Cerebellar cortex (tissue), 1 donor: Measurements from ENCODE around the gene FAM3D.

Source experiments
- DNase-seq: peaks from one replicate; pipeline ENCODE4 v3.0.0-alpha.2; 2015; ENCODE audit warnings: low spot score

FAM3D gene

DNA sequence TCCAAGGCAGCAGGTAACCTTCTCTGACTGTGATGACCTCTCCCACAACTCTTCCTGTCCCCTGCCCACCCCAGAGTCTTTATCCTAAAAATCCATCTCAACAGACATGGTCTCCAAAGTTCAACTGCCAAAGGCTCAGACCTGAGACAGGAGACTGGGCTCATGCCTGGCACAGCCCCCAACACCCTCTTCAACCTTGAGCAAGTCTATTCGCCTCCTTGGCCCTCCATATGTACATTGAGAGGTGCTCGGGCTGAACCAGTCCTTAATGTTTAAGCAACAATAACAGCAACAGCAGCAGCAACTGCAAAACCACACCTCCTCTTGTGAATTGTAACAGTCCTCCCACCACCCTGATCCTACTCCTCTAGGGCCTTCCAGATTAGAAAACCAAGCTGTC lies 9.9 kb downstream of the FAM3D start:
- DNase-seq: no peak

DNA sequence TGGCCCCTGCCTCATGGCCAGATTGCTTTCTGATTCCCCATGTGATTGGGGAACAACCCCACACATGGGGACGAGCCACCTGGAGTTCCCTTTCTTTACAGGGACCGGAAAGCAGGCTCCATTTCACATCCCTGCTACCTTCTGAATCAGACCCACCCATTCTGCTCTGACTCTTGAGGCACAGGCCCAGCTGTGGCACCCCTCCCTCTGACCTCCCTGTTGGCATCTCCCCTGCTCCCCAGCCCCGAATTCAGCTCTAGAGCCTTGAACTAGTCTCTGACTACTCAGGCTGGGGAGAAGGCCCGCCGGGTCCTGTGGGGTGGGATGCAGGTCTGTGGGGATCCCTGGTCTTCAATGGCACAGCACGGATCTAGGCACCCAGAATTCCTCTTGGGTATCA lies 12.1 kb downstream of the FAM3D start:
- no peak for DNase-seq

DNA sequence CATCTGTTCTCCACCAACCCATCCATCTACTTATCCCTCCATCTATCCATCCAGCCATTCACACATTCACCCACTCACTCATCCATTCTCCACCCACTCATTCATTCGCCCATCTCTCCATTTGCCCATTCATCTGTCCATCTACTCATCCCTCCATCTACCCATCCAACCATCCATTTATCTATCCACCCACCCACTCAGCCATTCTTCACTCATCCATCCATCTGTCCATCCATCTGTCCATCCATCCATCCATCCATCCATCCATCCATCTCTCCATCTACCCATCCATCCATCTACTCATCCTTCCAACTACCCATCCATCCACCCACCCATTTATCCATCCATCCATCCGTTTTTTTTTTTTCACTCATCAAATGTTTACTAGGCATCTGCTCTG lies 13.9 kb downstream of the FAM3D start:
- no peak for DNase-seq

- DNase-seq: no peak
Measured at GRCh38 chr3:58651276-58651675, 15.3 kb downstream of the FAM3D start.

DNA sequence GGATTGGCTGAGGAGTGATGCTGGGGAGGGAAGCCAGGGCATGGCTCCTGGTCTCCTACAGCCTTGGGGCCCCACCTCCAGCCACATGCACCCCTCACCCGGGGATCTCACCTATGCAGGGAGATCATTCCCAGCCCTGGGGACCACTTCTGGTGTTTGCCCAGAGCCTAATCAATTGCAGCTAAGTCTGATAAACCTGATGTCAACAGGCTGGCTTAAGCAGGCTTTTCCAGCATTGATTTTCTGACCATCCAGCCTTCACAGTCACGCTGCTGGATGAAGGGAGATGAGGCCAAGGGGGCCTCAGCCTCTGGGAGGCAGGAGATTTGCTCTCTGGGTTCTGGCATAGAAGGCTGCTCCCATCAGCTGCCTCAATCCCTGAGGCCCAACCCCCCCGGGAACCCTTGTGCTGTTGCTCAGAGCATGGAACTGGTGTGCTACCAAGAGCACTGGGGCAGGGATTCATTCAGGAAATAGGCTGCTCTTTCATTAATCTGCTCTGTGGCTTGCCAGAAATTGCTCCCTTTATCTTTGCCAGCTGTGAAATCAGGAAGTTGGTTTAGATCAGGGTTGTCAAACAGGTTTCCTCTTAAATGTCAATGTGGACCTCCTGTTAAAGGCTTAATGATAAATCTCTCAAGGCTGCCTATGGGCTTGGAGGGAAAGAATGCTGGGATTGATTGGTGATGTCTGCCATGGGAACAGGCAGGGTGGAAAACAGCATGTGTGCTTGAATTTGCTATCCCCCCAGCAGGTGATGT lies 19.0 kb downstream of the FAM3D start:
- no peak for DNase-seq

- no peak for DNase-seq
Measured at GRCh38 chr3:58646503-58646902, 20.1 kb downstream of the FAM3D start.

GRCh38 chr3:58645726-58646125 lies 20.8 kb downstream of the FAM3D start:
- DNase-seq: no peak

DNA sequence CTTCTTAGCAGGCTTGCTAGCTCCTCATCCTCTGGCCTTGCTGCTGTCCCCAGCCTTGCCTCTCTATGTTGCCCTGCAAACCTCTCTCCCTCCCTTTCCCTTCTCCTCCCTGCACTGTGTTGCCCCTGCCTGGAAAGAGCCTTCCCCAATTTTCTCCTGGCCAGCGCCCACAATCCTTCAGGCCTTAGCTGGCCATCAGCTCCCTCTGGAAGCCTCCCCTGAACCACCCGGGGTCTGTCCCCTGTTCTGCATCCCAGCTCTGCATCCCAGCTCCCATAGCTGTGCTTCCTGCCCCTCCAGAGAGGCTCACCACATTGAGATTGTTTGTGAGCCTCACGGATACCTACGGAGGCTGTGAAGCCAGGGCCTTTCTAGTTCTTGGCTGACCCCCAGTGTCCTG lies 23.7 kb downstream of the FAM3D start:
- no peak for DNase-seq

GRCh38 chr3:58640700-58641372 lies 25.7 kb downstream of the FAM3D start:
- DNase-seq: peak; percentile 82

DNA sequence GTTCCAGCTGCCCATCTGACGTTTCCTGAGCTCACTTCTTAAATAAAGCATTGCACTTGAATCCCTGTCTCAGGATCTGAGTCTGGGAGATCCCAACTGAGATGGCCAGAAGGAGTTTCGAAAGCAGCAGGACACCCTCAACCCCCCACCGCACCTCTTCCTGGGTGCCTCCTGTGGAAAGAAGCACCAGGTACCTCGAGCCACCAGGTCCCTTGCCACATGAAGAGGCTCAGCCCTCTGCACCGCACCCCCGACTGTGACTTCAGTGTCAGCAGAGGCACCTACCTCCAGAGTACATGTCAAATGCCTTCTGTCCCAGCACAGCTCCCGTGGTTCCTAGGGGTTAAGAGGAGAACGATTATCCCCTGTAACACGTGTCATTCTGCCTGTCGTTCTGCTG lies 26.7 kb downstream of the FAM3D start:
- no peak for DNase-seq

DNA sequence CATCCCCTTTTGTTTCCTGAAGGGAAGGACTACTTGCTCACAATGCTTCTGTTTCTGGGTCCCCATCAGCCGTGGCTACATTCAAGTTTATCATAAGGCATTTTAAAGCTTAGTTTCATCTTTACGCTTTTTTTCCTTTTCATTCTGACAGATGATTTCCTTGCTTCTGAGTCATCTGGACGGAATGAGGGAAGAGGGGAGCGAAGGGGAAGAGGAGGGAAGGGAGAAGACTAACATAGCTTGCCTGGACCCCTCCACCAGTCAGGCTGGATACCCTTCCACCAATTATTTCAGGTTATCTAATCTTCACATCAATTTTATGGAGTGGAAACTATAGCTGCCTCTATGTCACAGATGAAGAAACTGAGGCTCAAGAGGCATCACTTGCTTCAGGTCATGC lies 27.6 kb downstream of the FAM3D start:
- no peak for DNase-seq

GRCh38 chr3:58638591-58638990 lies 28.0 kb downstream of the FAM3D start:
- DNase-seq: no peak

- no peak for DNase-seq
Measured at GRCh38 chr3:58637509-58637908, 29.1 kb downstream of the FAM3D start.

DNA sequence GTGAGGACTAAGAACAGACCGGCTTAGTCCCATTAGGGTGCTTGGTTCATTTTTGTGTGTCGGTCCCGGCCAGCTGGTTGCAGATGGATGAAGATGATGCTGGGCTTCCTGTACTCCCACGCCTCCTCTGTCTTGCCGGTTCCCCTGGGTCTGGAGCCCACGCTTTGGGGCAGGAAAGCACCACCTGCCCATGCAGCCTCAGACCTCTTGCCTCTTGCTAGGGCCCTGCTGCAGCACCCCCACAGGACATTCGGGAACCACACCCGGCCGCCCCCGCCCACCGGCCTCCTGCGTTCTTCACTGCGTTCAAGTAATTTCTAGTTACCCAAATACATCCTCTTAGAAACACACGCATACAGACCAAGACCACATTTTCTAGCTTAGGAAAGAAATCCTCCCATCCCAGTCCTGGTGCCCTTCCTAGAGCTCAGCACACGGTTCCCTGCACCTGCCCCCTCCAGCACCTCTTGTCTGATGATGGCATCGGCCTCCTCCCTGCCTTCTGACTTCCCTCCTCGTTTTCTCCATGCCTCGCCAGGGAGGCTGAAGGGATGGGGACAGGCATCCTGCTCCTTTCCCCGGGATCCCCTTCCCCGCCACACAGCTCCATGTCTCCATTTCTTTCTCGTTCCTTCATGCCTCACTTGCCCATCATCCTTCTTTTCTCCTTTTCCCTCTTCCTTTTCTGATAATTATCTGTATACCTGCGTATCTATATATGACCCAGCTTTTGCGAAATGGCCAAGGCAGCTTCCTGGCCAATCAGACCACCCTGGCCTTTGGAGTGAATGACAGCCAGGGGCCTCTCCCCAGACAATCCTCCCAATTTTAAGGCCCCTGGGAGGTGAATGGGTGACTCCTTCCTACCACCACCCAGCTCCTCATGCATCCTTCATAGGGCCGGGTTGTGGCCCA lies 30.9 kb downstream of the FAM3D start:
- DNase-seq: no peak

DNA sequence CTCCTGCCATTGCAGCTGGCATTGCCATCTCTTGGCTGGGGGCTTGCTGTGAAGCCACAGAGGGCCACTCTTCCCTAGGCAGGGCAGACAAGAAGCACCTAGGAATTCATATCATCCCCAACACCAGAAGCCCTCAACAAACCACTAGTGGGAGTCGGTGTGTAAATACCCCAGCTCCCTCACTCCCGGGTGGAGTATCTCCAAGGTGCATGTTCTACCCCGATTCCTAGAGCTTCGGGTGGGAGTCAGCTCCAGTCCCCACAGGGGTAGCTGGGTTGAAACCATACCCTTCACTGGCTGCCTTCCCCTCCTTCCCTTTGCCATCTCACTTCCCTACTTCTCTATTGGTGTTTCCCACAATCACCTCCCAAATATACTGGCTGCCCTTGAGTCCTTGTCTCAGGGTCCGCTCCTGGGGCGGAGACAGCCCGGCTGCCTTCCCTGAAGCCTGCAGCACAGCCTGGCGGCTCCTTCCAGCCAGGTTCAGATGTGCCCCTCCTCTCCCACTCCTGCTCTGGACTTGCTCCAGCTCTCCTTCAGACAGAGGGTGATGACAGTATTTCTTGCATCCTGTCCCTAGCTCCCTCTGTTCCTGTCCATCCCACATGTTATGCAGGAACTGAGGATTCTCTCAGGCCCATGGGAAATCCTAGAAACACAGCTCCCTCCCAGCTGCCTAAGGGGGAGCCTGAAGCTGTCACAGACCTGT lies 33.3 kb downstream of the FAM3D start:
- DNase-seq: no peak

DNA sequence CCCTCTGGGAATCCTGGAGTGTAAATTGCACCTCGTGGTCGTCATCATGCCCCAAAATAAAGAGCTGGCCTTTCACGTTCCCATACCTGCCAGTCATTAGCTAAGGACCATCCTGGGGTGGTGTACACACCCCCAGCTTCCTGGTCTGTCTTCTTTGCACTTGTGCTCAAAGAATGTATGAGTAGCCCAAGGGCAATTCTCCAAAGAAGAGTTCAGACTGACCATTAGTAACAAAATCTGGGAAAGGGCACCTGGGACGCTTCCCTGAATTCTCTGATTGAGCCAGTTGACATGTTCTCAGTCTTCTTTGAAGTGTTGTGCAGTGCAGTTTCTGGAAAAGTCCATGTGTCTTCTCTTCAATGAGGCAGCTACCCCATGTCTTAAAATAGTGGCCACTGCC lies 34.8 kb downstream of the FAM3D start:
- DNase-seq: no peak

GRCh38 chr3:58630710-58631092 lies 35.9 kb downstream of the FAM3D start:
- no peak for DNase-seq

GRCh38 chr3:58630076-58630709 lies 36.4 kb downstream of the FAM3D start:
- peak; percentile 82 for DNase-seq

DNA sequence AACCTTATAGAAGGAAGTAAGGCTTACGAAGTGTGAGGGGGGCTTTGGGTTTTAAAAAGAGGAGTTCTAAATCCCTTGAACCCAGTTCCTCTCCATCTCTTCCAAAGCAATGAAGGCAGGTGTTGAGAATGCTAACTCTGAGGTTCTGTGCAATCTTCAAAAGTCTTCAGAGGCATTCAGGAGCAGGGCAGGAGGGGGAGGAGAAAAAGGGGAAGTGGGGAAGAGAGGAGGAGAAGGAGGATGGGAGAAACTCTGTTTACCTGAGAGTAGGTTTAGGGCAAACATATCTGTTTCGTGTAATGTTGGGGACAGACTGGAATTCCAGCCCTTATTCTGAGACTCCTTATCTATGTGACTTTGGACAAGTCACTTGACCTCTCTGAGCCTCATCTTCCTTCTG lies 36.9 kb downstream of the FAM3D start:
- DNase-seq: no peak

DNA sequence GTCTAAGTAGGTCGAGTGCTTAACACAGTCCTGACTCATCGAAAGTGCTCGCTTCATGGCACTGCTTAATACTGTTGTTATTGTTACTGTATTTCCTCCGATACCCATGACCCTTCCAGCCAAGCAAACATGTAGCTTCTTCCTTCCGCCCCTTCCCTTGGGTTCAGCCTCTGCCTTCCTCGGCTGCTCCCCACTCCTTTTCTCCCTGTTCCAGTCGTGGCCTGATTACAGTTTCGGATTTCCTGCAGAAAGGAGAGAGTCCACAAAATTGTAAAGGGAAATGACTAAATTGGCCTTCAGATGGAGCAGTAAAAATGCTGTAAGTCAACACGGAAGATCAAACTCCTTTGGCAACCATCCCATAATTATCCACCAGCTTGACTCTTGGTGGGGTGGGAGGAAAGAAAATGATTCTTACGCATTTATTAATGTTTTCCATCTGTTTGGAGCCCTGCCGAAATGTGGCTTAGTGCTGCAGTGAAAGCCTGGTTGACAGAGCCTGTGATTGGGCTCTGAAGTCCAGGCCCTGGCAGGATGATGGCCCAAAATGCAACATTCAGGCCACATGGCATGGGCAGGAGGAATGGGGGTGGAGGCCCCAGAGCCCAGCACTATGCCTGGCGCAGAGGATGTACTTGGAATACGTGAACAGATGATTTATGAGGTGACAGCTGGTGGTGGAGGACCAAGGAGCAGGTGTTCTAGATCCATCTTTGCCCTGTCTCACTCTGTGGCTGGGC lies 37.6 kb downstream of the FAM3D start:
- peak; percentile 39 for DNase-seq

DNA sequence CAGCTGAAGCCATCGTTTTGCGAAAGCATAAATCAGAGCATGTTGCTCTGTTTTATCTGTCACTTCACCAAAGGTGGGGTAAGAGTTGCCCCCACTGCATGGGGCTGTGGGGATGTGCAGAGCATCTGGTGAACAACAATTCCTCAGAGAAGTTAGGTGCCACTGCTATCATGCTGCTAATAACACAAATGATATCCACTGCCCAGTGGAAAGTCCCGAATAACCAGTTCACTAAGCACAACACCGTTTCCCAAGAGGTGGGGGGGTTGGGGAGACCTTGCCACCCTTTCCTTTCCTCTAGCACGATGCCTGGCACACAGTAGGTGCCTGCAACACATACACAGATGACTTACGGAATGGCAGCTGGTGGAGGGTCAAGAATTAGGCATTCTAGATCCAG lies 38.6 kb downstream of the FAM3D start:
- no peak for DNase-seq
